OCI-LY3 (cell line): Measurements from ENCODE around the gene PLD1.

Experiments
- CTCF ChIP-seq: fragments of 200-600, 300-600 bp; sonication (generic); IDR thresholded peaks from 2 replicates; pipeline ENCODE4 v1.5.1; 2014; ENCODE audit warnings: antibody characterized with exemption, low read length, low read depth
- EZH2phosphoT487 ChIP-seq: fragments of 200-600 bp; shearing (Covaris generic); IDR thresholded peaks from 2 replicates; pipeline ENCODE4 v1.6.1; 2018; ENCODE audit warnings: antibody characterized with exemption, mixed run types, low read depth

DNA sequence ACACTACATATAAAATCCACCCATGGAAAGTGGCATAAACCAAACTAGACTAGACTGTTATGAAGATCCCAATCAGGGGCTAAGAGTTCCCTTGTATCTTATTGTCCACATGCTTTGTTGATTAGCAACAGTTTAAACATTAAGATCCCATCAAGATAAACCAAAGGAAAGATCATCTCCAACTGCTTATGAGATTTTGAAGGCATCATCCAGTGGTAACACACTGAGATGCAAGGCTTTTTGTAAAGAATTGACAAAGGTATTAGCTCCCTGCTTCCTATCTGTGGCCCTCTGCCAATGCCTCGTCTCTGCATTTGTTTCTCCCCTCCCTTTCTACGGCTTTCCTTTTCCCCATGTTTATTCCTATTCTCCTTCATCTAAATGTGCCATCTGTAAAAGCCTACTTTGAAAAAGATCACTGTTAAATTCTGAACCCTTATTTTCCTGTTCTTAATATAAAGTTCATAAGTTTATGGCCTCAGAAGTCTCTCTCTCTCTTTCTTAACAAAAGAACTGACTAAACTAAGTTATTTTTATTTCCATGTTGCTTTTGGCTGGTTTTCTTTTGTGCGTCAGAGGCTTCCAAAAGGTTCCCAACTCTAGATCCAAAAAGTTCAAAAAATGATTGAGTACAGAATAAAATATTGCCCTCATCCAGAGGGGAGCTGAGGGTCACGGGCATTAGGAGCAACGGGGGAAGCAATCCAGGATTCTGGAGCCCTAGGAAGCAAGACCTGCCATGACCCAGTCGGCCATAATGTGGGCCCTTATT lies 5.5 kb downstream of the PLD1 start:
- TF ChIP-seq CTCF (no peak), EZH2phosphoT487 (no peak)
